Measurements from ENCODE around the gene OR2L5.

Gene OR2L5, protein sequence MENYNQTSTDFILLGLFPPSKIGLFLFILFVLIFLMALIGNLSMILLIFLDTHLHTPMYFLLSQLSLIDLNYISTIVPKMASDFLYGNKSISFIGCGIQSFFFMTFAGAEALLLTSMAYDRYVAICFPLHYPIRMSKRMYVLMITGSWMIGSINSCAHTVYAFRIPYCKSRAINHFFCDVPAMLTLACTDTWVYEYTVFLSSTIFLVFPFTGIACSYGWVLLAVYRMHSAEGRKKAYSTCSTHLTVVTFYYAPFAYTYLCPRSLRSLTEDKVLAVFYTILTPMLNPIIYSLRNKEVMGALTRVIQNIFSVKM

DNA sequence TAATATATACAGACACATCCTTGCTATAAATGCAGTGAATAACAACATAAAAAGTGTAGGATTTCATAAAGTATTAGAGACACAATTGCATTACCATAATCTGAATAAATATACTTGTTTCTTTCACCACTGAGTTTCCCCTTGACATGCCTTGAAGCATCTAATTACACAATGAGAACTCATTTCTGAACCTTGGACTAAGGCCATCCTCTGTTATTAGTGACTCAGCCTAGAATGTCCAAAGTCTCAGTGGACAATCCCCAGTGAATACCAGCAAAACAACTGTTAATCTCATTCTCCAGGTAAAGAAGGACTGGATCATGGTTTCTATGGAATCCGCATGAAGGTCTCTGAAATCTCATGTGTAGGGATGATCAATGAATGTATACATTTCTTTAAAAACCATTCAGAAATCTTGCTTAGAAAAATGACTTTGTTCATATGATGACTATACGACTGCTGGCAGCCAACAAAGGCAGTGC lies at the start of gene OR2L5:
Gene OR2L5 (plus strand): TSS at position 432 of the 482 bp plus-strand sequence. CDS start 8,288 bp downstream, outside the sequence.
- DNase-seq (ENCODE audit: low spot score), result no peak

DNA sequence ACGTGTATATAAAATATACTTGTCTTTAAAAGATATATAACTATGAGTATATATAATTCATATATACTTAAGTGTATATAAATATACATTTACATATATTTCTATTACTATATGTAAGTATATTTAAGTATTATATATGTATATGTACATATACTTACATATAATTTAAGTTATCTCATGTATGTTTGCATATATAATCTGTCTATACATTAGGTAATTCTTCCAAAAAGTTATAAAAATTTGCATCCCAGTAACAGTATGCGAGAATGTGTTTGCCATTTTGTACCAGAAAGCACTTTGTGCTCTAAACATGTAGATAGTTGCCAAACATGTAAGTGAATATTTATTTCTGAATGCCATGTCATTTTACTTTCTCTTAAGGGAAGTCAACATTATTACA lies 48.5 kb upstream of the OR2L5 start, which contains the start of gene OR2AK2:
Gene OR2AK2 (plus strand): TSS at position 301 of the 400 bp plus-strand sequence. CDS start 144 bp downstream, outside the sequence.
- DNase-seq (ENCODE audit: low spot score), result no peak

DNA sequence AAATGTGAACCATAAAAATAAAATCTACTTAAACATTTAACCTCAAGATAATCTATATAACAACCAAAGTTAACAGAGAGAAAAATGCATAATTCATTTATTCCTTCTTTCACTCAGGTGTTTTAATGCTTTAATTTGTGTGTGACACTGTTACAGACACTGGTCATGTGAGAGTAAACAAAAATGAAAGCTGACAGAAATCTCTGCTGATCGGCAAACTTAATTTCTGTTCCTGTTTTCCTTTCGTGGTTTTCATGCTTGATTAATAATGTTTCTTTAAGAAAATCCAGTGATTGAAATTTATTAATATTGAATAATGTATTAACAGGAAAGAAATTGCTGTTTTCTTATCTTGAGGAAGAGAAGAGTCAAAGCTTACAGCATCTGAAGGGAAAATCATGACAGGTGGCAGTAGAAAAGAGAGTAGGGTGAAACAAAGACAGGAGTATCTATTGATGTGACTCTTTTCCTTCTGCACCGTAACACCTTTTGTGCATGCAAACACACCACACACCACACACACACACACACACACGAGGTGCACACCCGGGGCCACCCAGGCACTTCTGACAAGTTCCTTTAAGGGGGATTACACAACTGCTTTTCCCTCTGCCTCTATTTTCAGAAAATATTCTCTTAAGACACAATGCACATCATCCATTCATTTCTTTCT lies 46.8 kb upstream of the OR2L5 start:
- DNase-seq (ENCODE audit: low spot score), result no peak

DNA sequence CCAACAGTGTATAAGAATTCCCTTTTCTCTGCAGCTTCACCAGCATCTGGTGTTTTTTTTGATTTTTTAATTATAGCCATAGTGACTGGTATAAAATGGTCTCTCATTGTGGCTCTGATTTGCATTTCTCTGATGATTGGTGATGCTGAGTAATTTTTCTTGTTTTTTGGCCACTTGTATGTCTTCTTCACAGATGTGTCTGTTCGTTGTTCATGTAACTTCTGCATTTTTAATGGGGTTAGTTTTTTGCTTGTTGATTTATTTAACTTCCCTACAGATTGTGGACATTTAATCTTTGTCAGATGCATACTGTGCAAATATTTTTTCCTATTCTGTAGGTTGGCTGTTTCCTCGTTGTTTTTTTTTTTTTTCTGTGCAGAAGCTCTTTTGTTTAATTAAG lies 20.5 kb upstream of the OR2L5 start:
- DNase-seq (ENCODE audit: low spot score), result no peak

DNA sequence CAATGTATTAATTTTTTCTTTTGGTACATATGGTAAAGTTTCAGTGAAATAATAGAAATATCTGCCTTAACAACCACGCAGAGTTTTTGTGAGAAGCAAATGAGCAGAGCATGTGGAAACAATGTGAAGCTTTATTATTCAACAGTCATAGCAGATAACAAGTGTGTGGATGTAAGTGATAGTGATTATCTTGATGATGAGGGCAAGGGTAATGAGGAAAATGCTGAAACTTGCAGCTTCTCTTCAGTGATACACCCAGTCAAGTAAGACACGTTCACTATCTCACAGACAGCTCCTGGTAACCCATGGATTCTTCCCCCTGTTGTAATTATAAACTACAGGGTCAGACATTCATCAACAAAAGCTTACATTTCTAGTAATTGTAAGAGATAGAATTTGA lies 14.6 kb upstream of the OR2L5 start:
- no peak for DNase-seq (ENCODE audit: low spot score)

DNA sequence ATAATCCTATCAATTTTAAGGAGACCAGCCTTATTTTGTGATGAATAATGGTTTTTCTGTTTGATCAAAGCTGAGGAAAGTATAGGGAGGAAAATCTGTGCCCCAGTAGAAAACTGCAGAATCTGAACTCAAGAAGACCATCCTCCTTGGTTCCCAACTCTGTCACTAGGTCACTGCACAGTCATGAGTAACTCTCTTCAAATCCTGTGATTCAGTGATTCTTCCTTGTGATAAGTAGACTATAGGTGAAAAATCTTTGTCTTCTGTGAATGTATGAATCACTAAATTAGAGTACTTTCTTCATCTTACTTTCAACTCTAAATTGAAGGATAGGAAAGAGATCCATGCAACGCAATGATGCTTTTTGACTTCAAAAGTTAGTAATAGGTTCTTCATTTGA lies 13.3 kb upstream of the OR2L5 start:
- no peak for DNase-seq (ENCODE audit: low spot score)

DNA sequence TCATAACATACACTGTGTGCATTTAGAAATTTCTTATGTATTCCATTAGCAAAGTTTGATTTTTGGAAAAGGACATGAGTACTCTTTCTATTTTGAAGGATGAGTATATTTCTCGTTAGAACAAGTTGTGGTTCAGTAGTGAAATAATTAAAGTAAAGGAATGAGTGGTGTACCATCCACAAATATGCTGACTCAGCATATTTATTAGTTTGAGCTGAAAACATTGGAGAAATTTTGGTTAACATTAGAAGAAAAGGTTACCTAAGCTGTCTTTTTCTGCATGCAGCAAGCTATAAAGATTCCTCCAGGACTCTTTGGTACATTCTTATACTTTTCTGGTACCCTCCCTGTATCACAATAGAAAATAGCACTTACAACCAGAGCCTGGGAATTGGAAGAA lies 5.7 kb upstream of the OR2L5 start:
- DNase-seq (ENCODE audit: low spot score), result no peak

DNA sequence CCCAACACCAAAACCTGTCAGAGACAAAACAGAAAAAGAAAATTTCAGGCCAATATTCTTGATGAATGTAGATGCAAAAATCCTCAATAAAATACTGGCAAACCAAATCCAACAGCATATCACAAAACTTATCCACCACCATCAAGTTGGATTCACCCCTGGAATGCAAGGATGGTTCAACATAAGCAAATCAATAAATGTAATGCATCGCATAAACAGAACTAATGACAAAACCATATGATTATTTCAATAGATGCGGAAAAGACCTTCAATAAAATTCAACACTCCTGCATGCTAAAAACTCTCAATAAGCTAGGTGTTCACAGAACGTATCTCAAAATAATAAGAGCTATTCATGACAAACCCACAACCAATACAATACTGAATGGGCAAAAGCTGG lies 3.8 kb upstream of the OR2L5 start:
- no peak for DNase-seq (ENCODE audit: low spot score)

DNA sequence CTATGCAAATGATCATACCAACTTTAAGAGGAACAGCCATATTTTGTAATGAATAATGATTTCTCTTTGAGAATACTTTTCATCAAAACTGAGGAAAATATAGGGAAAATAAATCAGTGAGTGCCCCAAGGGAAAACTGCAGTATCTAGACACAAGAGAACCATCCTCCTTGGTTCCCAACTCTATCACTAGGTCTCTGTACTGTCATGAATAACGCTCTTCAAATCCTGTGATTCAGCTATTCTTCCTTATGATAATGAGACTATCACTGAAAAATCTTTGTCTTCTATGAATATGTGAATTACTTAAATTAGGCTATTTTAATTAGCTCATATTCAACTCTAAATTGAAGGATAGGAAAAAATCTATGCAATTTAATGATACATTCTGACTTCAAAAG lies 2.3 kb downstream of the OR2L5 start:
- no peak for DNase-seq (ENCODE audit: low spot score)

DNA sequence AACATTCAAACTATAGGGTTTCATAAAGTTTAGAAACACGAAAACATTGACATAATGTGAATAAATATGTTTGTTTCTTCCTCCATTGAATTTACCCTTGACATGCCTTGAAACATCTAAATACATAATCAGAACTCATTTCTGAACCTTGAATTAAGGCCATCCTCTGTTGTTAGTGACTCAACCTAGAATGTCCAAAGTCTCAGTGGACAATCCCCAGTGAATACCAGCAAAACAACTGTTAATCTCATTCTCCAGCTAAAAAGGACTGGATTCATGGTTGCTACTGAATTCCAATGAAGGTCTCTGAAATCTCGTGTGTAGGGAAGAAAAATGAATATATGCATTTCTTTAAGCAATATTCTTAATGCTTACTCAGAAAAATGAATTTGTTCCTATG lies 16.3 kb downstream of the OR2L5 start, which contains the start of gene OR2L2:
Gene OR2L2 (plus strand): TSS at position 301 of the 400 bp plus-strand sequence. CDS start 8,198 bp downstream, outside the sequence.
- no peak for DNase-seq (ENCODE audit: low spot score)

DNA sequence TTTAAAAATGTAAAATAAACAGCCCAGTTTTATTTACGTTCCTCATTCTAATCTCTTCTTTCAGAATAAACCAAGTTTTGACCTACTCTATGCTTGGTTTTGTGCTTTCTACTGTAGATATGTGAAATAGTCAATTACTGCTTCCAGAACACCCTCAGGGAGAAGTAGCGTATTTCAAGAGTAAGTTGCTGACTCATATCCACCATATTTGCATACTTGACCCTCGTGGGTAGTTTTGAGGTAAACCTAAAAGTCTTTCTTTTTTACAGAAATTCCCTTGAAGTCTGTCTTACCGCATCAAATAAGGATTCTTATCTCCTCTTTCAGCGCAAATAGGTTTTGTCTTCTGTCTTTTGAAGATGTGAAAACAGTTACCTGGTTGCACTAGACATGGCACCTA lies 31.7 kb downstream of the OR2L5 start:
- DNase-seq (ENCODE audit: low spot score), result no peak

DNA sequence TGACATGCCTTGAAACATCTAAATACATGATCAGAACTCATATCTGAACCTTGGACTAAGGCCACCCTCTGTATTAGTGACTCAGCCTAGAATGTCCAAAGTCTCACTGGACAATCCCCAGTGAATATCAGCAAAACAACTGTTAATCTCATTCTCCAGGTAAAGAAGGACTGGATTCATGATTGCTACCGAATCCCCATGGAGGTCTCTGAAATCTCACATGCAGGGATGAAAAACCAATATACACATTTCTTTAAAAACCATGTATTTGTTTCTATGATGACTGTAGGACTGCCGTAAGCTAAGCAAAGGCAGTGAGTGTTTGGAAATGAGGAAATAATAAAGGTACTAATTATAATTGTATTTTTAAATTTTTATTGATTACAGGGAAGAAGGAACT lies 33.1 kb downstream of the OR2L5 start, which contains the start of gene OR2L3:
Gene OR2L3 (plus strand): TSS at position 301 of the 400 bp plus-strand sequence. CDS start 13,846 bp downstream, outside the sequence.
- DNase-seq (ENCODE audit: low spot score), result no peak

DNA sequence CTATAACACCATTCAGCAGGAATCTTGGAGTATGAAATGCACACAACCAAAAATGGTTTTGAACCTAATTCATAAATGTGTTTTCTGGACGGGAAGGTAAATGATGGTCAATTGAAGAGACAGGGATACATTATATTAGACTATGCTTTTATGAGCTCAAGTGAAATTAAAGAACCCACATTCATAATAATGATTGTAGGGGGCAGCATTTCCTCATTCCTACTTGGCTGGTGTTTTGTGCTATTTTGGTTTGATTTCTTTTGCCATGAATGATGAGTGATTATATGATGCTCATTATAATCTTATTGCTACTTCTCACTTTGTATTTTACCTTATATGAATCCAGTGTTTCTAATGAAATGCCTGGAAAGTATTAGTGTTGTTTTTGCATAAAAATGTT lies 33.5 kb downstream of the OR2L5 start:
- no peak for DNase-seq (ENCODE audit: low spot score)

DNA sequence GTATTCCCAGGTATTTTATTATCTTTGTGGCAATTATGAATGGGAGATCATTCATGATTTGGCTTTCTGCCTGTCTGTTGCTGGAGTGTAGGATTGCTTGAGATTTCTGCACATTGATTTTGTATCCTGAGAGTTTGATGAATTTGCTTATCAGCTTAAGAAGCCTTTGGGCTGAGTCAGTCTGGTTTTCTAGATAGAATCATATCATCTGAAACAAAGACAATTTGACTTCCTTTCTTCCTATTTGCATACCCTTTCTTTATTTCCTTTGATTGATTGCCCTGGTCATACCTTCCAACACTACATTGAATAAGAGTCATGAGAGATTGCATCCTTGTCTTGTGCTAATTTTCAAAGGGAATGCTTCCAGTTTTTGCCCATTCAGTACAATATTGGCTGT lies 41.2 kb downstream of the OR2L5 start:
- DNase-seq (ENCODE audit: low spot score), result no peak

DNA sequence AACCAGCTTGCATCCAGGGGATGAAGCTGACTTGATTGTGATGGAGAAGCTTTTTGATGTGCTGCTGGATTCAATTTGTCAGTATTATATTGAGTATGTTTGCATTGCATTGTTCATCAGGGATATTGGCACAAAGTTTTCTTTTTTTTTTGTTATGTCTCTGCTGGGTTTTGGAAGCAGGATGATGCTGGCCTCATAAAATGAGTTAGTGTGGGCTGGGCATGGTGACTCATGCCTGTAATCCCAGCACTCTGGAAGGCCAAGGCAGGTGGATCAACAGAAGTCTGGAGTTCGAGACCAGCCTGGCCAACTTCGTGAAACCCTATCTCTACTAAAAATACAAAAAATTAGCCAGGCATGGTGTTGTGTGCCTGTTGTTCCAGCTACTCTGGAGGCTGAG lies 41.8 kb downstream of the OR2L5 start:
- no peak for DNase-seq (ENCODE audit: low spot score)

DNA sequence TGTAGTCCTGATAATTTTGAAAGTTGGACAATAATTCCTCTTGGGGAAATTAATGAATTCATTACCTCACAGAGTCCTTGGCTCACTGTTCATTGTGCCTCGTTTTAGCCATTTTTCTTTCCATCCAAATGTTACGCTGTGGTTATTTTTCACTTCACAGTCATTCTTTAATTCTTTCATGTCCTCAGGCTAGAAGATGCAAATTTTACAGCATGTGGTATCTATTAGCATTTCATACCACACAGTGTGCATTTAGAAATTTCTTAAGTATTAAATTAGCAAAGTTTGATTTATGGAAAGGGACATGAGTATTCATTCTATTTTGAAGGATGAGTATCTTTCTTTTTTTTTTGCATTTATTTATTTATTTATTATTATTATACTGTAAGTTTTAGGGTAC lies 51.6 kb downstream of the OR2L5 start:
- DNase-seq (ENCODE audit: low spot score), result no peak

DNA sequence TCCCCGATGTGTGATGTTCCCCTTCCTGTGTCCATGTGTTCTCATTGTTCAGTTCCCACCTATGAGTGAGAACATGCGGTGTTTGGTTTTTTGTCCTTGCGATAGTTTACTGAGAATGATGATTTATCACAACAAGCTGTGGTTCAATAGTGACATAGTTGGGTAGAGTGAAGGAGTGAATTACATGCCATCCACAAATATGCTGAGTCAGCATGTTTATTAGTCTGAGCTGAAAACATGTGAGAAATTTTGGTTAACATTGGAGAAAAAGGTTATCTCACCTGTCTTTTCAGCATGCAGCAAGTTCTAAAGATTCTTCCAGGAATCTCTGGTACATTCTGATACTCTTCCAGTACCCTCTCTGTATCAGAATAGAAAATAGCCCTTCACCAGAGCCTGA lies 52.1 kb downstream of the OR2L5 start:
- DNase-seq (ENCODE audit: low spot score), result no peak
